SK-N-SH (cell line): Measurements from ENCODE around the gene SRP14. TPM values are rescaled to one million over a fixed set of nuclear protein-coding genes. Genes with fewer than 3 reads are reported as not detected.
A peak's percentile ranks its signal among the peaks of the same experiment; 100 is the strongest.

Source experiments
- CTCF ChIA-PET: fragments of 300-600, 350-600 bp; formaldehyde crosslinking; extraction: SDS; loops from one replicate; lab custom pipeline; 2021; lab: Yijun Ruan, JAX
- POLR2A ChIA-PET: fragments of 350-600 bp; sonication (Branson Sonifier 250); formaldehyde crosslinking; extraction: SDS; loops from one replicate; lab custom pipeline; 2020; ENCODE audit warnings: antibody characterized with exemption, inconsistent platforms; lab: Yijun Ruan, JAX
- DNase-seq: peaks from one replicate; pipeline ENCODE4 v3.0.0; 2012
- H2AFZ ChIP-seq: fragments of 200-600 bp; sonication (generic); 2 replicates; pipeline ENCODE4 v1.8.1; 2016; ENCODE audit warnings: antibody characterized with exemption, mild to moderate bottlenecking, low read depth
- H3F3A ChIP-seq: fragments of 200-600 bp; sonication (generic); replicated peaks from 2 replicates; pipeline ENCODE3; 2016; ENCODE audit warnings: antibody characterized with exemption, mild to moderate bottlenecking; ENCODE audit not compliant: insufficient read depth
- H3K27ac ChIP-seq, 2 experiments: fragments of 200-500 bp in 1 of 2; fragments of 200-600 bp in 1 of 2; sonication (Bioruptor generic) in 1 of 2; sonication (generic), shearing (Covaris generic) in 1 of 2; 2 replicates each; pipeline versions ENCODE4 v1.5.1 to v1.6.1; 2014 to 2016; ENCODE audit warnings: low read depth in 2 of 2, inconsistent platforms in 1 of 2, low read length in 1 of 2, mild to moderate bottlenecking in 1 of 2, mixed read lengths in 1 of 2
- H3K27me3 ChIP-seq: fragments of 200-600 bp; sonication (generic), shearing (Covaris generic); 2 replicates; pipeline ENCODE4 v1.6.1; 2016; ENCODE audit warnings: mixed run types; ENCODE audit not compliant: insufficient read depth
- H3K36me3 ChIP-seq, 2 experiments: fragments of 200-500 bp in 1 of 2; fragments of 200-600 bp in 1 of 2; sonication (Bioruptor generic) in 1 of 2; sonication (generic) in 1 of 2; replicated peaks in 1 of 2; 2 replicates each; pipeline versions ENCODE3 to v1.5.1; 2014 to 2016; ENCODE audit warnings: low read length in 1 of 2, mild to moderate bottlenecking in 1 of 2; ENCODE audit not compliant: insufficient read depth in 2 of 2, control insufficient read depth in 1 of 2
- H3K4me1 ChIP-seq, 2 experiments: fragments of 200-500 bp in 1 of 2; fragments of 200-600 bp in 1 of 2; sonication (Bioruptor generic) in 1 of 2; sonication (generic), shearing (Covaris generic) in 1 of 2; 2 replicates each; pipeline versions ENCODE4 v1.5.1 to v1.6.1; 2014 to 2016; ENCODE audit warnings: low read depth in 1 of 2, low read length in 1 of 2, mixed run types in 1 of 2; ENCODE audit not compliant: insufficient read depth in 2 of 2, control insufficient read depth in 1 of 2
- H3K4me2 ChIP-seq: fragments of 200-600 bp; sonication (generic), shearing (Covaris generic); 2 replicates; pipeline ENCODE4 v1.6.1; 2017; ENCODE audit warnings: mixed run types
- H3K4me3 ChIP-seq, 2 experiments: fragments of 200-500 bp in 1 of 2; fragments of 200-600 bp in 1 of 2; sonication (Bioruptor generic) in 1 of 2; sonication (generic), shearing (Covaris generic) in 1 of 2; 2 replicates each; pipeline versions ENCODE4 v1.5.1 to v1.8.1; 2014 to 2016; ENCODE audit warnings: low read depth in 2 of 2, inconsistent platforms in 1 of 2, low read length in 1 of 2, mild to moderate bottlenecking in 1 of 2, mixed read lengths in 1 of 2, moderate library complexity in 1 of 2
- H3K79me2 ChIP-seq: fragments of 200-600 bp; sonication (generic); 2 replicates; pipeline ENCODE4 v1.8.1; 2017; ENCODE audit warnings: mild to moderate bottlenecking; ENCODE audit not compliant: insufficient read depth
- H3K9ac ChIP-seq: fragments of 200-600 bp; sonication (generic); 2 replicates; pipeline ENCODE4 v1.6.1; 2017; ENCODE audit warnings: mixed run types
- H3K9me2 ChIP-seq: fragments of 200-600 bp; sonication (generic); 2 replicates; pipeline ENCODE4 v1.6.1; 2017; ENCODE audit warnings: mixed run types
- H3K9me3 ChIP-seq: fragments of 200-600 bp; sonication (generic); 2 replicates; pipeline ENCODE4 v1.6.1; 2017; ENCODE audit warnings: mixed run types, mild to moderate bottlenecking, moderate library complexity
- H4K20me1 ChIP-seq: fragments of 200-600 bp; sonication (generic); 2 replicates; pipeline ENCODE4 v1.6.1; 2017; ENCODE audit warnings: mild to moderate bottlenecking, mixed run types; ENCODE audit not compliant: insufficient read depth
- EZH2phosphoT487 ChIP-seq: fragments of 200-600 bp; sonication (generic); IDR thresholded peaks from 2 replicates; pipeline ENCODE4 v1.6.1; 2017; ENCODE audit warnings: low read depth, mixed run types, mild to moderate bottlenecking, antibody characterized with exemption, moderate library complexity, borderline replicate concordance
- FOXM1 ChIP-seq: IDR thresholded peaks from 2 replicates; pipeline ENCODE4 v1.4.0; 2012; ENCODE audit warnings: low read depth, mild to moderate bottlenecking
- GABPA ChIP-seq: IDR thresholded peaks from 2 replicates; pipeline ENCODE4 v1.4.0; 2012; ENCODE audit warnings: low read depth, mild to moderate bottlenecking
- GATA2 ChIP-seq: sonication (generic); formaldehyde crosslinking; IDR thresholded peaks from 2 replicates; pipeline ENCODE4 v1.5.0; 2020; ENCODE audit warnings: mild to moderate bottlenecking, missing genetic modification reagents
- NFIC ChIP-seq: IDR thresholded peaks from 2 replicates; pipeline ENCODE4 v1.4.0; 2012; ENCODE audit warnings: borderline replicate concordance
- NRF1 ChIP-seq: IDR thresholded peaks from 2 replicates; pipeline ENCODE4 v1.6.1; 2012; ENCODE audit warnings: low read depth, mild to moderate bottlenecking, low read length
- PBX3 ChIP-seq: IDR thresholded peaks from 2 replicates; pipeline ENCODE4; 2012
- POLR2AphosphoS5 ChIP-seq: IDR thresholded peaks from 2 replicates; pipeline ENCODE4 v1.6.1; 2012; ENCODE audit warnings: low read depth, low read length
- RCOR1 ChIP-seq: fragments of 150-350 bp; IDR thresholded peaks from 2 replicates; pipeline ENCODE4 v1.6.1; 2017; ENCODE audit warnings: antibody characterized with exemption, low read length
- RFX5 ChIP-seq: IDR thresholded peaks from 2 replicates; pipeline ENCODE4 v1.6.1; 2012; ENCODE audit warnings: mild to moderate bottlenecking, improper control_type of control experiment, low read length
- SIN3A ChIP-seq: IDR thresholded peaks from 2 replicates; pipeline ENCODE4 v1.6.1; 2012; ENCODE audit warnings: low read depth, mild to moderate bottlenecking, low read length, moderate library complexity, borderline replicate concordance
- SMC3 ChIP-seq: IDR thresholded peaks from 2 replicates; pipeline ENCODE4 v1.6.1; 2012; ENCODE audit warnings: low read depth, low read length, improper control_type of control experiment
- USF1 ChIP-seq: IDR thresholded peaks from 2 replicates; pipeline ENCODE4 v1.4.0; 2012; ENCODE audit warnings: low read depth, borderline replicate concordance
- YY1 ChIP-seq: IDR thresholded peaks from 2 replicates; pipeline ENCODE4 v1.4.0; 2012; ENCODE audit warnings: low read depth, mild to moderate bottlenecking
- WGBS: methylation state at CpG from one replicate; pipeline ENCODE4 v1.1.6; 2017; ENCODE audit warnings: low lambda C conversion rate; 5-methylcytosine and 5-hydroxymethylcytosine counted together
- polyA plus RNA-seq, 3 experiments: library from polyadenylated mRNA; depleted of rRNA; stranded (reverse); fragments of >200 nt; gene quantifications; 2 replicates each; pipeline ENCODE4 v1.2.3, GENCODE V29; 2012
- TF ChIP-seq, protein P1 (sequence below): IDR thresholded peaks from 2 replicates; pipeline ENCODE4 v1.4.0; 2012; ENCODE audit warnings: low read depth, borderline replicate concordance
- TF ChIP-seq, protein P2 (sequence below): fragments of 200-600 bp; sonication (generic); IDR thresholded peaks from 2 replicates; pipeline ENCODE4 v1.6.1; 2017; ENCODE audit warnings: antibody characterized with exemption, mild to moderate bottlenecking, moderate library complexity

Gene SRP14
- polyA plus RNA-seq, 1 of the 3 experiments (the other 2 are of a cell fraction): 489 TPM

GRCh38 chr15:40048211-40048792, 9.3 kb upstream of the SRP14 start:
- Histone ChIP-seq H3K9me3 (no peaks in the 10 kb centered on the region), H3K4me3 (no peak overlapping the region), H3K4me2 (no peak overlapping the region), H3K79me2 (no peaks in the 10 kb centered on the region), H4K20me1 (no peaks in the 10 kb centered on the region), H3K36me3 (no peaks in the 10 kb centered on the region), H3F3A (peaks cover 3% of the 10 kb centered on the region)
- CTCF ChIA-PET: interaction anchor here (1.1 to 8.5 kb wide), 8 partner anchors 35 to 291 kb away, joined by 3 to 153 read pairs (median 7); partner anchors contain the start of gene BMF
- TF ChIP-seq, protein P1, sequence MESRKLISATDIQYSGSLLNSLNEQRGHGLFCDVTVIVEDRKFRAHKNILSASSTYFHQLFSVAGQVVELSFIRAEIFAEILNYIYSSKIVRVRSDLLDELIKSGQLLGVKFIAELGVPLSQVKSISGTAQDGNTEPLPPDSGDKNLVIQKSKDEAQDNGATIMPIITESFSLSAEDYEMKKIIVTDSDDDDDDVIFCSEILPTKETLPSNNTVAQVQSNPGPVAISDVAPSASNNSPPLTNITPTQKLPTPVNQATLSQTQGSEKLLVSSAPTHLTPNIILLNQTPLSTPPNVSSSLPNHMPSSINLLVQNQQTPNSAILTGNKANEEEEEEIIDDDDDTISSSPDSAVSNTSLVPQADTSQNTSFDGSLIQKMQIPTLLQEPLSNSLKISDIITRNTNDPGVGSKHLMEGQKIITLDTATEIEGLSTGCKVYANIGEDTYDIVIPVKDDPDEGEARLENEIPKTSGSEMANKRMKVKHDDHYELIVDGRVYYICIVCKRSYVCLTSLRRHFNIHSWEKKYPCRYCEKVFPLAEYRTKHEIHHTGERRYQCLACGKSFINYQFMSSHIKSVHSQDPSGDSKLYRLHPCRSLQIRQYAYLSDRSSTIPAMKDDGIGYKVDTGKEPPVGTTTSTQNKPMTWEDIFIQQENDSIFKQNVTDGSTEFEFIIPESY: no peak
- no peak for TF ChIP-seq RCOR1
- no peak for TF ChIP-seq SMC3
- TF ChIP-seq YY1: no peak
- TF ChIP-seq POLR2AphosphoS5: no peak
- no peak for TF ChIP-seq SIN3A
- TF ChIP-seq NFIC: no peak
- TF ChIP-seq, protein P2, sequence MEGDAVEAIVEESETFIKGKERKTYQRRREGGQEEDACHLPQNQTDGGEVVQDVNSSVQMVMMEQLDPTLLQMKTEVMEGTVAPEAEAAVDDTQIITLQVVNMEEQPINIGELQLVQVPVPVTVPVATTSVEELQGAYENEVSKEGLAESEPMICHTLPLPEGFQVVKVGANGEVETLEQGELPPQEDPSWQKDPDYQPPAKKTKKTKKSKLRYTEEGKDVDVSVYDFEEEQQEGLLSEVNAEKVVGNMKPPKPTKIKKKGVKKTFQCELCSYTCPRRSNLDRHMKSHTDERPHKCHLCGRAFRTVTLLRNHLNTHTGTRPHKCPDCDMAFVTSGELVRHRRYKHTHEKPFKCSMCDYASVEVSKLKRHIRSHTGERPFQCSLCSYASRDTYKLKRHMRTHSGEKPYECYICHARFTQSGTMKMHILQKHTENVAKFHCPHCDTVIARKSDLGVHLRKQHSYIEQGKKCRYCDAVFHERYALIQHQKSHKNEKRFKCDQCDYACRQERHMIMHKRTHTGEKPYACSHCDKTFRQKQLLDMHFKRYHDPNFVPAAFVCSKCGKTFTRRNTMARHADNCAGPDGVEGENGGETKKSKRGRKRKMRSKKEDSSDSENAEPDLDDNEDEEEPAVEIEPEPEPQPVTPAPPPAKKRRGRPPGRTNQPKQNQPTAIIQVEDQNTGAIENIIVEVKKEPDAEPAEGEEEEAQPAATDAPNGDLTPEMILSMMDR: no peak
- no peak for TF ChIP-seq NRF1
- no peak for TF ChIP-seq RFX5
- TF ChIP-seq, all 33 proteins: peak for 0
- Histone ChIP-seq H3K9ac (no peak overlapping the region), H3K27ac (no peak overlapping the region), H3K9me2 (no peaks in the 10 kb centered on the region), H2AFZ (no peak overlapping the region), H3K27me3 (no peaks in the 10 kb centered on the region), H3K4me1 (peaks cover 14 to 29% of the 10 kb centered on the region in 2 experiments)
- WGBS: 81% methylated on average over 6 of the region's 10 CpGs
- no peak for DNase-seq
- POLR2A ChIA-PET: no interaction called here

DNA sequence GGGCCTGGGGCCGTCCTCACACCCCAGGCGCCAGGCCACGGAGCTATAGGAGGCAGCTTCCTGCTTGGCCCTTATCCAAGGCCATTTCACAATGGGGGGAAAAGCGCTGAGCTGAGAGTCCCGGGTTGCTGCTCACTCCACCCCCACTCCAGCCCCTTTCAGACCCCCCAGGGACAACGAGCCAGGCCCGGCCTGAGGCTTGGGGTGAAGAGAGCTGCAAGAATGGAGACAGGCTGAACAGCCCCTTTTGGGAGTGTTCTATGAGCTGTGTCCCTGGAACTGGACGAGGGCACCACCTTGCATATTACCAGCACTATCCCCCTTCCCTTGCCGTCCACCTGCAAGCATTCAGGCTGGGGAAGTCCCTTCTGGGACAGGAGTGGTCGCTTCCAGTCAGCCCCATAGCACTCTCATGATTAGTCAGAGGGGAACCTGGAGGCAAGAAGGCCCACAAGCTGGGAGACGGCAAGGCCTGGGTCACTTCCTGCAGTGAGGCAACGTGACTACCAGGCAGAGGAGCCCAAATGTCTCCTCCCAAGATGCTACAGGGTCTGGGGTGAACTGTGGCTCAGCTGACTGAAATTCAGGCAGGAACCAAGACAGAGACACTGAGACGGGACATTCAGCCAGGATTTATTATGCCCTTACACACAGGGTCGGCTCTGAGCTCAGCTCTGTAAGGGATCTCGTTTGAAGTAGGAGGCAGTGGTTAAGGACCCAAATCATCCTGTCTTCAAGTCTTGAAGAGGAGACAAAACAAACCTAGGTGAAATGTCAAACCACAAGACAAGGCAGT, 8.6 kb upstream of the SRP14 start:
- peaks cover 18 to 29% of the 10 kb centered on the region in 2 experiments for H3K4me1 ChIP-seq
- no peaks in the 10 kb centered on the region for H3K79me2 ChIP-seq
- no peaks in the 10 kb centered on the region for H3K9me3 ChIP-seq
- no peaks in the 10 kb centered on the region for H4K20me1 ChIP-seq
- H3K36me3 ChIP-seq: no peaks in the 10 kb centered on the region
- H3K9me2 ChIP-seq: no peaks in the 10 kb centered on the region
- peaks cover 8% of the 10 kb centered on the region for H3F3A ChIP-seq
- 66% methylated on average over 12 of the region's 15 CpGs for WGBS
- H3K27ac ChIP-seq: 0 out of 4 replicates have a peak overlapping the region, but pooled peaks of 1 of the 2 experiments have one; percentile 3
- peak overlapping the region; percentile 35; the same call in 1 of the 2 replicates for H3K4me2 ChIP-seq
- no peak for DNase-seq
- H3K4me3 ChIP-seq: no peak overlapping the region
- ChIA-PET POLR2A (no interaction called here), CTCF (interaction anchor here (0.9 to 8.5 kb wide), 7 partner anchors 12 to 291 kb away, joined by 3 to 153 read pairs (median 9); partner anchors contain the start of gene BMF)
- no peak overlapping the region for H2AFZ ChIP-seq
- H3K9ac ChIP-seq: no peak overlapping the region
- H3K27me3 ChIP-seq: no peaks in the 10 kb centered on the region
- TF ChIP-seq NRF1 (no peak), GATA2 (CRISPR knock-in tag) (no peak), FOXM1 (no peak), SMC3 (no peak), USF1 (no peak), PBX3 (no peak), EZH2phosphoT487 (no peak), SIN3A (no peak), GABPA (no peak)
- TF ChIP-seq, protein P1: no peak
